Ramos (cell line): ENCODE data around the gene WTIP.

Experiments used
- in situ Hi-C: fragments of 300-500 bp; cut with MboI; formaldehyde crosslinking; loops from one replicate; pipeline ENCODE4 v1.14.3; 2022; ENCODE audit warnings: low sequenced_read_pairs; ENCODE audit not compliant: unreplicated experiment

The WTIP gene

GRCh38 chr19:34501339-34502320, 20.1 kb downstream of the WTIP start:
- in situ Hi-C loops = loop anchor here (25.0 kb wide), 1 partner anchor 211 kb away; no protein-coding TSS in a partner anchor

GRCh38 chr19:34502582-34503411, 21.2 kb downstream of the WTIP start:
- in situ Hi-C loops = loop anchor here (25.0 kb wide), 1 partner anchor 210 kb away; no protein-coding TSS in a partner anchor

GRCh38 chr19:34503531-34504272, 22.1 kb downstream of the WTIP start:
- in situ Hi-C loops = loop anchor here (25.0 kb wide), 1 partner anchor 209 kb away; no protein-coding TSS in a partner anchor

GRCh38 chr19:34504273-34504808, 22.8 kb downstream of the WTIP start:
- in situ Hi-C loops = loop anchor here (25.0 kb wide), 1 partner anchor 208 kb away; no protein-coding TSS in a partner anchor

- in situ Hi-C loops = loop anchor here (25.0 kb wide), 1 partner anchor 207 kb away; no protein-coding TSS in a partner anchor
Observed at GRCh38 chr19:34504809-34505291, 23.3 kb downstream of the WTIP start.

GRCh38 chr19:34505321-34506025, 23.9 kb downstream of the WTIP start:
- in situ Hi-C loops = loop anchor here (25.0 kb wide), 1 partner anchor 207 kb away; no protein-coding TSS in a partner anchor

GRCh38 chr19:34506026-34506370, 24.4 kb downstream of the WTIP start:
- in situ Hi-C loops = loop anchor here (25.0 kb wide), 1 partner anchor 206 kb away; no protein-coding TSS in a partner anchor

- in situ Hi-C loops = loop anchor here (25.0 kb wide), 1 partner anchor 205 kb away; no protein-coding TSS in a partner anchor
Observed at GRCh38 chr19:34507414-34508067, 26.0 kb downstream of the WTIP start.

GRCh38 chr19:34508540-34508939, 27.0 kb downstream of the WTIP start:
- in situ Hi-C loops = loop anchor here (25.0 kb wide), 1 partner anchor 204 kb away; no protein-coding TSS in a partner anchor

- in situ Hi-C loops = loop anchor here (25.0 kb wide), 1 partner anchor 201 kb away; no protein-coding TSS in a partner anchor
Observed at GRCh38 chr19:34510904-34511303, 29.3 kb downstream of the WTIP start.

GRCh38 chr19:34512254-34512822, 30.8 kb downstream of the WTIP start:
- in situ Hi-C loops = loop anchor here (25.0 kb wide), 1 partner anchor 200 kb away; no protein-coding TSS in a partner anchor

- in situ Hi-C loops = loop anchor here (25.0 kb wide), 1 partner anchor 199 kb away; no protein-coding TSS in a partner anchor
Observed at GRCh38 chr19:34513767-34514166, 32.2 kb downstream of the WTIP start.

- in situ Hi-C loops = loop anchor here (25.0 kb wide), 1 partner anchor 193 kb away; no protein-coding TSS in a partner anchor
Observed at GRCh38 chr19:34519602-34520001, 38.0 kb downstream of the WTIP start.

- in situ Hi-C loops = loop anchor here (25.0 kb wide), 1 partner anchor 189 kb away; no protein-coding TSS in a partner anchor
Observed at GRCh38 chr19:34523408-34523807, 41.9 kb downstream of the WTIP start.

GRCh38 chr19:34525001-34525400, 43.4 kb downstream of the WTIP start:
- in situ Hi-C loops = no loop called here

- in situ Hi-C loops = no loop called here
Observed at GRCh38 chr19:34534206-34534605, 52.6 kb downstream of the WTIP start.

GRCh38 chr19:34539396-34539795, 57.8 kb downstream of the WTIP start:
- in situ Hi-C loops = no loop called here
